Measurements from ENCODE around the gene ZKSCAN3.

DNA sequence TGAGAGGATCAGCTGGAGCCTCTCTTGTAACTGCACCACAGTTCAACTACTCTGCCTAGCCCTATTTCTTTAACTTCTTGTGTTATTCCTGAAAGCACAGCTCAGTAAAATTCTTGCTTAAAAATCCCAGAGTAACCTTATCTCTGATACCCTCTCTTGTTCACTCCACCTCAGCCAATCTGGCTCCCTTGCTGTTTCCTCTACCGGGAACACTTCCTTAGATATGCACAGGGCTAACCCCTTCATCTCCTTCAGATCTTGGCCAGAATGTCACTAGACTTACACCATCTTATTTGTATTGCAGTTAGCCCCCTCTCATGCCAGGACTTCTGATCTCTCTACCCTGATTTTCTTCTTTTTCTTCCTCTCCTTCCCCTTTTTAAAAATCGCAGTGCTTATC is 2.6 kb upstream of the ZKSCAN3 start:
- TF ChIP-seq EZH2 (IDR thresholded peaks at IDR 0.05), result no peak
- TF ChIP-seq, protein P1, sequence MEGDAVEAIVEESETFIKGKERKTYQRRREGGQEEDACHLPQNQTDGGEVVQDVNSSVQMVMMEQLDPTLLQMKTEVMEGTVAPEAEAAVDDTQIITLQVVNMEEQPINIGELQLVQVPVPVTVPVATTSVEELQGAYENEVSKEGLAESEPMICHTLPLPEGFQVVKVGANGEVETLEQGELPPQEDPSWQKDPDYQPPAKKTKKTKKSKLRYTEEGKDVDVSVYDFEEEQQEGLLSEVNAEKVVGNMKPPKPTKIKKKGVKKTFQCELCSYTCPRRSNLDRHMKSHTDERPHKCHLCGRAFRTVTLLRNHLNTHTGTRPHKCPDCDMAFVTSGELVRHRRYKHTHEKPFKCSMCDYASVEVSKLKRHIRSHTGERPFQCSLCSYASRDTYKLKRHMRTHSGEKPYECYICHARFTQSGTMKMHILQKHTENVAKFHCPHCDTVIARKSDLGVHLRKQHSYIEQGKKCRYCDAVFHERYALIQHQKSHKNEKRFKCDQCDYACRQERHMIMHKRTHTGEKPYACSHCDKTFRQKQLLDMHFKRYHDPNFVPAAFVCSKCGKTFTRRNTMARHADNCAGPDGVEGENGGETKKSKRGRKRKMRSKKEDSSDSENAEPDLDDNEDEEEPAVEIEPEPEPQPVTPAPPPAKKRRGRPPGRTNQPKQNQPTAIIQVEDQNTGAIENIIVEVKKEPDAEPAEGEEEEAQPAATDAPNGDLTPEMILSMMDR (IDR thresholded peaks at IDR 0.05), result no peak
